HepG2 (cell line): Measurements from ENCODE around the gene ACTR3. TPM values are rescaled to one million over a fixed set of nuclear protein-coding genes. Genes with fewer than 3 reads are reported as not detected.

Experiments used
- EED ChIP-seq: sonication (generic); formaldehyde crosslinking; IDR thresholded peaks from 2 replicates; pipeline ENCODE4 v1.5.0; 2020; ENCODE audit warnings: mild to moderate bottlenecking, missing genetic modification reagents
- ELF3 ChIP-seq: IDR thresholded peaks from 2 replicates; pipeline ENCODE4 v1.6.1; 2016; ENCODE audit warnings: missing genetic modification reagents, missing compliant biosample characterization
- GTF2F1 ChIP-seq: fragments of 150-350 bp; IDR thresholded peaks from 2 replicates; pipeline ENCODE4 v1.6.1; 2014; ENCODE audit warnings: low read length
- HNRNPK ChIP-seq: fragments of 200-400 bp; formaldehyde crosslinking; IDR thresholded peaks from 2 replicates; pipeline ENCODE4 v1.6.1; 2018; ENCODE audit warnings: low read length, low read depth, moderate library complexity, mild to moderate bottlenecking; ENCODE audit not compliant: poor library complexity, severe bottlenecking
- KLF12 ChIP-seq: sonication (generic); formaldehyde crosslinking; IDR thresholded peaks from 2 replicates; pipeline ENCODE4 v1.4.0; 2020; ENCODE audit warnings: missing genetic modification reagents, borderline replicate concordance
- MAFK ChIP-seq, 2 experiments: IDR thresholded peaks in 1 of 2; conservative IDR thresholded peaks in 1 of 2; 2 replicates each; pipeline ENCODE4 v1.6.1; 2011; ENCODE audit warnings: improper control_type of control experiment in 2 of 2, low read length in 2 of 2
- RXRA ChIP-seq: sonication (generic); formaldehyde crosslinking; IDR thresholded peaks from 2 replicates; pipeline ENCODE4 v1.5.1; 2020; ENCODE audit warnings: missing genetic modification reagents
- SETDB1 ChIP-seq: sonication (generic); formaldehyde crosslinking; IDR thresholded peaks from 2 replicates; pipeline ENCODE4 v1.5.1; 2020; ENCODE audit warnings: missing genetic modification reagents, mild to moderate bottlenecking, borderline replicate concordance
- SOX13 ChIP-seq, 3 experiments: fragments of 450-650 bp in 1 of 3; sonication (generic) in 1 of 3; formaldehyde crosslinking in 1 of 3; IDR thresholded peaks in 2 of 3; conservative IDR thresholded peaks in 1 of 3; 2 replicates each; pipeline versions ENCODE4 v1.5.0 to v1.6.1; 2016 to 2020; ENCODE audit warnings: antibody characterized with exemption in 1 of 3, mild to moderate bottlenecking in 1 of 3, missing compliant biosample characterization in 1 of 3, missing genetic modification reagents in 1 of 3, moderate library complexity in 1 of 3
- THYN1 ChIP-seq: sonication (generic); formaldehyde crosslinking; IDR thresholded peaks from 2 replicates; pipeline ENCODE4 v1.8.1; 2023; ENCODE audit warnings: low read depth, mild to moderate bottlenecking, moderate library complexity, missing genetic modification reagents, borderline replicate concordance
- ZNF121 ChIP-seq: sonication (generic); formaldehyde crosslinking; IDR thresholded peaks from 2 replicates; pipeline ENCODE4 v1.5.0; 2020; ENCODE audit warnings: mild to moderate bottlenecking, missing genetic modification reagents
- ZNF207 ChIP-seq: fragments of 450-650 bp; IDR thresholded peaks from 2 replicates; pipeline ENCODE4 v1.6.1; 2016; ENCODE audit warnings: antibody characterized with exemption, borderline replicate concordance
- ZNF552 ChIP-seq: sonication (generic); formaldehyde crosslinking; IDR thresholded peaks from 2 replicates; pipeline ENCODE4 v1.9.0; 2022; ENCODE audit warnings: missing genetic modification reagents, mild to moderate bottlenecking, borderline replicate concordance
- ZNF746 ChIP-seq: sonication (generic); formaldehyde crosslinking; IDR thresholded peaks from 2 replicates; pipeline ENCODE4 v1.8.0; 2022; ENCODE audit warnings: mild to moderate bottlenecking, missing genetic modification reagents
- ZNF83 ChIP-seq: sonication (generic); formaldehyde crosslinking; IDR thresholded peaks from 2 replicates; pipeline ENCODE4 v1.4.0; 2020; ENCODE audit warnings: missing genetic modification reagents, mild to moderate bottlenecking, borderline replicate concordance
- ZSCAN20 ChIP-seq: sonication (generic); formaldehyde crosslinking; IDR thresholded peaks from 2 replicates; pipeline ENCODE4 v1.4.0; 2020; ENCODE audit warnings: missing genetic modification reagents, mild to moderate bottlenecking, borderline replicate concordance
- polyA plus RNA-seq, 8 experiments: library from polyadenylated mRNA; depleted of rRNA in 3 of 8; stranded (reverse) in 7 of 8; unstranded in 1 of 8; fragments of >200 nt; fragmentation: Illumina TruSeq in 4 of 8; extraction: Trizol in 4 of 8; gene quantifications; 2 replicates each; pipeline versions ENCODE4 v1.2.1 to v1.2.3, GENCODE V29; 2011 to 2016; ENCODE audit warnings: low read depth in 4 of 8, missing spikeins in 1 of 8, mixed read lengths in 1 of 8; ENCODE audit not compliant: insufficient read depth in 1 of 8
- total RNA-seq, 5 experiments: library from RNA; depleted of rRNA; stranded (reverse); fragments of >200 nt; fragmentation: Illumina TruSeq; extraction: Trizol; gene quantifications; 2 replicates each; pipeline ENCODE4 v1.2.3, GENCODE V29; 2016; ENCODE audit warnings: low read depth in 1 of 5
- TF ChIP-seq, protein P1 (sequence below): IDR thresholded peaks from 2 replicates; pipeline ENCODE4 v1.6.1; 2016; ENCODE audit warnings: low read depth
- TF ChIP-seq, protein P2 (sequence below): sonication (generic); formaldehyde crosslinking; IDR thresholded peaks from 2 replicates; pipeline ENCODE4 v1.8.0; 2022; ENCODE audit warnings: mild to moderate bottlenecking, missing genetic modification reagents, borderline replicate concordance
- TF ChIP-seq, protein P3 (sequence below): sonication (generic); formaldehyde crosslinking; IDR thresholded peaks from 2 replicates; pipeline ENCODE4 v1.8.1; 2023; ENCODE audit warnings: mild to moderate bottlenecking, missing genetic modification reagents
- TF ChIP-seq, protein P4 (sequence below): sonication (generic); formaldehyde crosslinking; IDR thresholded peaks from 2 replicates; pipeline ENCODE4 v1.4.0; 2020; ENCODE audit warnings: missing genetic modification reagents
- TF ChIP-seq, protein P5 (sequence below): fragments of 450-650 bp; IDR thresholded peaks from 2 replicates; pipeline ENCODE4 v1.6.1; 2016

The ACTR3 gene
- total and polyA plus RNA-seq, 2 of the 13 experiments (the other 11 are each of a cell fraction or from before 2014, with no cell fraction given) = 123 to 225 TPM

DNA sequence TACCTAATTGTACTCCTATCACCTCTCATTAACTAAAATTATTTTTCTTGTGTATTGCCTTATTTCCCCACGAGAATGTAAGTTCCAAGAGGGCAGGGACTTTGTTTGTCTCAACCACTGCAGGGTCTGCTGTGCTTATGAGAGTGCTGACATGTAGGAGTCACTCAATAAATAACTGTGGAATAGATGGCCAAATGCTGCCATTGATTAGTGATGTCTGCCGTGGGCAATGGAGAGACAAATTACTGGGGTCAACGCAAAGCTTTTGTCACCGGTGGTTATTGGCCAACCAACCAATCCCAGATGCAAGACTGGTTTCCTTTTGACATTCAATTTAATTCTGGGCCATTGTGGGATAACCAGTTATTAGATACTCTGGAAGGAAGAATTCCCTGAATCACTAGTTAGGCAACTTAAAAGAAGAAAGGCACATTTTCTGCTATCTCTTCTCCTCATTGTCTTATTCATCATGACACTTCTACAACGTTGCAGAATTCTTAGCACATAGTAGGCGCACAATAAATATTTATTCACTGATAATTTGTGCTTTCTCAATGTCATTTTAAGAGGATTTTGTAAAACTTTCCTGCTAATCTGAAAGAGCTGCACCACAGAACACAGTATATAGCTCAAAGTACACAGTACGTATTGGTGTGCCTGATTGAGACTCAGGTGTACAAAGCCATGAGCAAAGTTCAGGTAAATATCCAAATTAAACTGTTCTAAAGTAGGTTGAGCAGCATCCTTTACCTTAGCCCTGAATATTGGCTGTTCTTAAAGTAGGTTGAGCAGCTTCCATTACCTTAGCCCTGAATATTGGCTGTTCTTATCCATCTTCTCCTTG, 95.9 kb downstream of the ACTR3 start (continued):
- TF ChIP-seq, protein P1, sequence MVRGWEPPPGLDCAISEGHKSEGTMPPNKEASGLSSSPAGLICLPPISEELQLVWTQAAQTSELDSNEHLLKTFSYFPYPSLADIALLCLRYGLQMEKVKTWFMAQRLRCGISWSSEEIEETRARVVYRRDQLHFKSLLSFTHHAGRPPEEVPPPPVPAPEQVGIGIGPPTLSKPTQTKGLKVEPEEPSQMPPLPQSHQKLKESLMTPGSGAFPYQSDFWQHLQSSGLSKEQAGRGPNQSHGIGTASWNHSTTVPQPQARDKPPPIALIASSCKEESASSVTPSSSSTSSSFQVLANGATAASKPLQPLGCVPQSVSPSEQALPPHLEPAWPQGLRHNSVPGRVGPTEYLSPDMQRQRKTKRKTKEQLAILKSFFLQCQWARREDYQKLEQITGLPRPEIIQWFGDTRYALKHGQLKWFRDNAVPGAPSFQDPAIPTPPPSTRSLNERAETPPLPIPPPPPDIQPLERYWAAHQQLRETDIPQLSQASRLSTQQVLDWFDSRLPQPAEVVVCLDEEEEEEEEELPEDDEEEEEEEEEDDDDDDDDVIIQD (CRISPR knock-in tag) = peak; percentile 72; the same call in 1 of the 2 replicates
- TF ChIP-seq ZNF121 (CRISPR knock-in tag) (no peak), HNRNPK (no peak), ZSCAN20 (CRISPR knock-in tag) (no peak), KLF12 (CRISPR knock-in tag) (no peak), MAFK (conservative IDR thresholded peaks at IDR 0.05 in 1 of 2, IDR thresholded peaks at IDR 0.05 in 1 of 2; ENCODE audit: low read length in 2 of 2) (peak in 1 of 2 experiments; percentile 11; a peak in 1 of 4 replicates), THYN1 (CRISPR knock-in tag) (no peak), GTF2F1 (no peak), ZNF552 (CRISPR knock-in tag) (no peak), ELF3 (CRISPR knock-in tag) (peak; percentile 23; the same call in 1 of the 2 replicates), ZNF207 (no peak), EED (CRISPR knock-in tag) (no peak), ZNF746 (CRISPR knock-in tag) (no peak), SOX13 (IDR thresholded peaks at IDR 0.05) (no peak), SOX13 (CRISPR knock-in tag; conservative IDR thresholded peaks at IDR 0.05 in 1 of 2, IDR thresholded peaks at IDR 0.05 in 1 of 2) (peak in 1 of 2 experiments; percentile 62; a peak in 1 of 4 replicates), SETDB1 (CRISPR knock-in tag) (no peak), RXRA (CRISPR knock-in tag) (no peak), ZNF83 (no peak)
- TF ChIP-seq, protein P2, sequence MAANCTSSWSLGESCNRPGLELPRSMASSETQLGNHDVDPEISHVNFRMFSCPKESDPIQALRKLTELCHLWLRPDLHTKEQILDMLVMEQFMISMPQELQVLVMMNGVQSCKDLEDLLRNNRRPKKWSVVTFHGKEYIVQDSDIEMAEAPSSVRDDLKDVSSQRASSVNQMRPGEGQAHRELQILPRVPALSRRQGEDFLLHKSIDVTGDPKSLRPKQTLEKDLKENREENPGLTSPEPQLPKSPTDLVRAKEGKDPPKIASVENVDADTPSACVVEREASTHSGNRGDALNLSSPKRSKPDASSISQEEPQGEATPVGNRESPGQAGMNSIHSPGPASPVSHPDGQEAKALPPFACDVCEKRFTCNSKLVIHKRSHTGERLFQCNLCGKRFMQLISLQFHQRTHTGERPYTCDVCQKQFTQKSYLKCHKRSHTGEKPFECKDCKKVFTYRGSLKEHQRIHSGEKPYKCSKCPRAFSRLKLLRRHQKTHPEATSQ (CRISPR knock-in tag) = no peak
- TF ChIP-seq, protein P3, sequence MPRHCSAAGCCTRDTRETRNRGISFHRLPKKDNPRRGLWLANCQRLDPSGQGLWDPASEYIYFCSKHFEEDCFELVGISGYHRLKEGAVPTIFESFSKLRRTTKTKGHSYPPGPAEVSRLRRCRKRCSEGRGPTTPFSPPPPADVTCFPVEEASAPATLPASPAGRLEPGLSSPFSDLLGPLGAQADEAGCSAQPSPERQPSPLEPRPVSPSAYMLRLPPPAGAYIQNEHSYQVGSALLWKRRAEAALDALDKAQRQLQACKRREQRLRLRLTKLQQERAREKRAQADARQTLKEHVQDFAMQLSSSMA (CRISPR knock-in tag) = no peak
- TF ChIP-seq, protein P4, sequence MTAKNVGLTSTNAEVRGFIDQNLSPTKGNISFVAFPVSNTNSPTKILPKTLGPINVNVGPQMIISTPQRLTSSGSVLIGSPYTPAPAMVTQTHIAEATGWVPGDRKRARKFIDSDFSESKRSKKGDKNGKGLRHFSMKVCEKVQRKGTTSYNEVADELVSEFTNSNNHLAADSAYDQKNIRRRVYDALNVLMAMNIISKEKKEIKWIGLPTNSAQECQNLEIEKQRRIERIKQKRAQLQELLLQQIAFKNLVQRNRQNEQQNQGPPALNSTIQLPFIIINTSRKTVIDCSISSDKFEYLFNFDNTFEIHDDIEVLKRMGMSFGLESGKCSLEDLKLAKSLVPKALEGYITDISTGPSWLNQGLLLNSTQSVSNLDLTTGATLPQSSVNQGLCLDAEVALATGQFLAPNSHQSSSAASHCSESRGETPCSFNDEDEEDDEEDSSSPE (CRISPR knock-in tag) = no peak
- TF ChIP-seq, protein P5, sequence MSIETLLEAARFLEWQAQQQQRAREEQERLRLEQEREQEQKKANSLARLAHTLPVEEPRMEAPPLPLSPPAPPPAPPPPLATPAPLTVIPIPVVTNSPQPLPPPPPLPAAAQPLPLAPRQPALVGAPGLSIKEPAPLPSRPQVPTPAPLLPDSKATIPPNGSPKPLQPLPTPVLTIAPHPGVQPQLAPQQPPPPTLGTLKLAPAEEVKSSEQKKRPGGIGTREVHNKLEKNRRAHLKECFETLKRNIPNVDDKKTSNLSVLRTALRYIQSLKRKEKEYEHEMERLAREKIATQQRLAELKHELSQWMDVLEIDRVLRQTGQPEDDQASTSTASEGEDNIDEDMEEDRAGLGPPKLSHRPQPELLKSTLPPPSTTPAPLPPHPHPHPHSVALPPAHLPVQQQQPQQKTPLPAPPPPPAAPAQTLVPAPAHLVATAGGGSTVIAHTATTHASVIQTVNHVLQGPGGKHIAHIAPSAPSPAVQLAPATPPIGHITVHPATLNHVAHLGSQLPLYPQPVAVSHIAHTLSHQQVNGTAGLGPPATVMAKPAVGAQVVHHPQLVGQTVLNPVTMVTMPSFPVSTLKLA = no peak
